Activated naive CD8-positive, alpha-beta T cell treated with anti-CD3 and anti-CD28 coated beads, Interleukin-2, amount 50 U/mL, for 16 hours (primary cell): Measurements from ENCODE around the gene TENM4.

Experiments used
- DNase-seq: peaks from one replicate; pipeline ENCODE4 v3.0.0-alpha.2; 2020; ENCODE audit warnings: low read depth, low spot score

The TENM4 gene

GRCh38 chr11:79304599-79305212, 136.1 kb downstream of the TENM4 start:
- no peak for DNase-seq

GRCh38 chr11:79296141-79296540, 144.7 kb downstream of the TENM4 start:
- no peak for DNase-seq

GRCh38 chr11:79294845-79295731, 145.7 kb downstream of the TENM4 start:
- DNase-seq, result no peak

- DNase-seq, result no peak
Observed at GRCh38 chr11:79291948-79292347, 148.9 kb downstream of the TENM4 start.

GRCh38 chr11:79290761-79291160, 150.1 kb downstream of the TENM4 start:
- no peak for DNase-seq

- no peak for DNase-seq
Observed at GRCh38 chr11:79287952-79288351, 152.9 kb downstream of the TENM4 start.

GRCh38 chr11:79285756-79286155, 155.1 kb downstream of the TENM4 start:
- no peak for DNase-seq

- DNase-seq, result no peak
Observed at GRCh38 chr11:79276736-79277325, 164.0 kb downstream of the TENM4 start.

- no peak for DNase-seq
Observed at GRCh38 chr11:79274636-79275331, 166.0 kb downstream of the TENM4 start.

- no peak for DNase-seq
Observed at GRCh38 chr11:79273781-79274180, 167.0 kb downstream of the TENM4 start.

- DNase-seq, result no peak
Observed at GRCh38 chr11:79269611-79270307, 171.1 kb downstream of the TENM4 start.

GRCh38 chr11:79266396-79266795, 174.4 kb downstream of the TENM4 start:
- DNase-seq, result no peak

- DNase-seq, result no peak
Observed at GRCh38 chr11:79265756-79266322, 175.0 kb downstream of the TENM4 start.

GRCh38 chr11:79264284-79264683, 176.5 kb downstream of the TENM4 start:
- DNase-seq, result no peak

- no peak for DNase-seq
Observed at GRCh38 chr11:79263001-79263400, 177.8 kb downstream of the TENM4 start.

GRCh38 chr11:79262221-79262620, 178.6 kb downstream of the TENM4 start:
- no peak for DNase-seq

GRCh38 chr11:79261684-79262083, 179.1 kb downstream of the TENM4 start:
- no peak for DNase-seq

- DNase-seq, result no peak
Observed at GRCh38 chr11:79259800-79260199, 181.0 kb downstream of the TENM4 start.

GRCh38 chr11:79258576-79258975, 182.3 kb downstream of the TENM4 start:
- DNase-seq, result no peak

GRCh38 chr11:79255965-79256364, 184.9 kb downstream of the TENM4 start:
- no peak for DNase-seq

- DNase-seq, result no peak
Observed at GRCh38 chr11:79253280-79253679, 187.6 kb downstream of the TENM4 start.
